ENCODE data around the gene MADCAM1.

GRCh38 chr19:461721-462551, 34.4 kb upstream of the MADCAM1 start:
- TF ChIP-seq ZFP3 (CRISPR knock-in tag; IDR thresholded peaks at IDR 0.05) (no peak), ZNF70 (CRISPR knock-in tag; IDR thresholded peaks at IDR 0.05) (no peak), TCF4 (CRISPR knock-in tag; IDR thresholded peaks at IDR 0.05; ENCODE audit: borderline replicate concordance) (no peak), ZNF8 (CRISPR knock-in tag; IDR thresholded peaks at IDR 0.05) (no peak), RARB (CRISPR knock-in tag; IDR thresholded peaks at IDR 0.05) (no peak), CSDC2 (CRISPR knock-in tag; IDR thresholded peaks at IDR 0.05) (no peak), CREB5 (CRISPR knock-in tag; IDR thresholded peaks at IDR 0.05; ENCODE audit: low read depth) (no peak), PPARA (CRISPR knock-in tag; IDR thresholded peaks at IDR 0.05; ENCODE audit: borderline replicate concordance) (no peak), PATZ1 (CRISPR knock-in tag; IDR thresholded peaks at IDR 0.05; ENCODE audit: borderline replicate concordance) (no peak)
